ENCODE results near the gene SEMA3B. TPM values are rescaled to one million over a fixed set of nuclear protein-coding genes. Genes with fewer than 3 reads are reported as not detected.
"Not testable (repeated sequence)": the region's sequence is repeated elsewhere in the genome, so short reads cannot be mapped to it uniquely, and the experiment has no call there.

Gene SEMA3B
- total RNA-seq, 4 donors from 2014 or later = 0.70 to 8.2 (median 2.4) TPM

GRCh38 chr3:50260942-50261441 is 8.0 kb upstream of the SEMA3B start:
- no peak for TF ChIP-seq CTCF (IDR thresholded peaks at IDR 0.05)
- no peak for TF ChIP-seq POLR2A (IDR thresholded peaks at IDR 0.05)
- WGBS, 2 donors = 75 to 80% methylated on average over 1 to 2 of the region's 5 CpGs
- Histone ChIP-seq H3K4me3 (peak overlapping the region in 3 of 4 donors; percentile 52 to 80 (median 63)), H3K9me3 (no peaks in the 10 kb centered on the region), H3K36me3 (peaks cover 11 to 33% (median 24%) of the 10 kb centered on the region in 3 donors), H3K4me1 (peaks cover 18 to 85% (median 48%) of the 10 kb centered on the region in 3 donors), H3K27ac (peak overlapping the region; percentile 92 to 99 (median 96)), H3K27me3 (no peaks in the 10 kb centered on the region)
- DNase-seq = no peak
- intact Hi-C loops (cut with DNase I) = no loop called here

GRCh38 chr3:50261505-50261904 is 7.4 kb upstream of the SEMA3B start:
- no peaks in the 10 kb centered on the region for H3K27me3 ChIP-seq
- no peak for DNase-seq
- H3K27ac ChIP-seq = peak overlapping the region; percentile 92 to 99 (median 96)
- 71% methylated on average over 1 of the region's 2 CpGs; no CpG with 5 or more reads in 1 of the 2 donors for WGBS, 2 donors
- TF ChIP-seq CTCF (IDR thresholded peaks at IDR 0.05) = no peak
- no peak for TF ChIP-seq POLR2A (IDR thresholded peaks at IDR 0.05)
- H3K9me3 ChIP-seq = no peaks in the 10 kb centered on the region
- H3K36me3 ChIP-seq = peaks cover 11 to 28% (median 19%) of the 10 kb centered on the region in 3 donors
- peaks cover 18 to 85% (median 53%) of the 10 kb centered on the region in 3 donors for H3K4me1 ChIP-seq
- no peak overlapping the region for H3K4me3 ChIP-seq
- intact Hi-C loops (cut with DNase I) = no loop called here

- peaks cover 9 to 21% (median 12%) of the 10 kb centered on the region in 3 donors for H3K36me3 ChIP-seq
- H3K4me3 ChIP-seq; H3K9me3 ChIP-seq; DNase-seq; H3K27me3 ChIP-seq; intact Hi-C loops (cut with DNase I): not testable (repeated sequence)
- 86 to 92% methylated on average over 3 to 4 of the region's 4 CpGs for WGBS, 2 donors
- peak overlapping the region in 3 of 4 donors; percentile 38 to 94 (median 92) for H3K27ac ChIP-seq
- peaks cover 18 to 85% (median 54%) of the 10 kb centered on the region in 3 donors for H3K4me1 ChIP-seq
Observed at GRCh38 chr3:50262200-50262599, 6.7 kb upstream of the SEMA3B start.

- no peak for TF ChIP-seq POLR2A (IDR thresholded peaks at IDR 0.05)
- TF ChIP-seq CTCF (IDR thresholded peaks at IDR 0.05) = no peak
- DNase-seq = no peak
- Histone ChIP-seq H3K36me3 (peaks cover 3 to 15% (median 6%) of the 10 kb centered on the region in 3 donors), H3K9me3 (no peaks in the 10 kb centered on the region), H3K4me1 (peaks cover 18 to 85% (median 56%) of the 10 kb centered on the region in 3 donors), H3K27ac (peak overlapping the region in 2 of 4 donors; percentile 29 to 38), H3K4me3 (no peak overlapping the region), H3K27me3 (no peaks in the 10 kb centered on the region)
- WGBS, 2 donors = 72 to 90% methylated on average over 7 of the region's 7 CpGs
- intact Hi-C loops (cut with DNase I) = no loop called here
Observed at GRCh38 chr3:50262778-50263177, 6.2 kb upstream of the SEMA3B start.

- no peak for TF ChIP-seq POLR2A (IDR thresholded peaks at IDR 0.05)
- TF ChIP-seq CTCF (IDR thresholded peaks at IDR 0.05) = no peak
- Histone ChIP-seq H3K4me1 (peaks cover 22 to 85% (median 66%) of the 10 kb centered on the region in 3 donors), H3K27me3 (no peaks in the 10 kb centered on the region), H3K36me3 (peaks cover 0 to 6% (median 0%) of the 10 kb centered on the region in 3 donors), H3K4me3 (no peak overlapping the region), H3K9me3 (no peaks in the 10 kb centered on the region), H3K27ac (peak overlapping the region; percentile 67 to 90 (median 88))
- 49 to 53% methylated on average over 6 of the region's 6 CpGs for WGBS, 2 donors
- no peak for DNase-seq
- intact Hi-C loops (cut with DNase I) = no loop called here
Observed at GRCh38 chr3:50263478-50264382, 5.2 kb upstream of the SEMA3B start.
